ENCODE data around the gene ATP6V0C.
"Not testable (repeated sequence)": the region's sequence is repeated elsewhere in the genome, so short reads cannot be mapped to it uniquely, and the experiment has no call there.

GRCh38 chr16:2534335-2534734 lies 20.6 kb downstream of the ATP6V0C start:
- TF ChIP-seq POLR2A, CTCF, EP300, POLR2AphosphoS5 (IDR thresholded peaks at IDR 0.05): not testable (repeated sequence)
